ENCODE data around the gene VPS11. TPM values are rescaled to one million over a fixed set of nuclear protein-coding genes. Genes with fewer than 3 reads are reported as not detected.

The VPS11 gene
- total RNA-seq, 1 donor from 2014 or later, result 30.1 TPM

DNA sequence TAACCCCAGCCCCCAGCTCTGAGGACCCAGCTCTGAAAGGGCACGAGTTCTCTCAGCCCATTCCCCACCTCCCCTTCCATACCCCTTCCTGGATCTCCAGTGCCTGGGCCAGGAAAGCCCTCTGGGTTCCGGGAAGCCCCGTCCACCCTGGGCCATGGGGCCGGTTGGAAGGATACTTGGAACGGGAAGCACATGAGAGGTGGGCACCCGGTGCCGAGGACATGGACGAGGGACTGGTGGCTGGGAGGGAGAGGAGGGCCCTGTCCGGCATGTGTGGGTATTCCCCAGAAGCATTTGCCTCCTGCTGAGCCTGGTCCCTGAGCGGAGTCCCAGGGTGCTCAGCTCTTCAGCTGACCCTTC lies 48.6 kb downstream of the VPS11 start:
- Mint-ChIP-seq H3K27me3 (ENCODE audit: low read depth) (no peaks in the 10 kb centered on the region), H3K27ac (ENCODE audit: unreplicated experiment) (no peak overlapping the region), H3K4me3 (ENCODE audit: unreplicated experiment) (no peak overlapping the region), H3K4me1 (ENCODE audit: low read depth) (peaks cover 10% of the 10 kb centered on the region), H3K36me3 (ENCODE audit: low read depth) (peaks cover 18% of the 10 kb centered on the region), H3K9me3 (ENCODE audit: low read depth) (no peaks in the 10 kb centered on the region)
- TF ChIP-seq, protein P1, sequence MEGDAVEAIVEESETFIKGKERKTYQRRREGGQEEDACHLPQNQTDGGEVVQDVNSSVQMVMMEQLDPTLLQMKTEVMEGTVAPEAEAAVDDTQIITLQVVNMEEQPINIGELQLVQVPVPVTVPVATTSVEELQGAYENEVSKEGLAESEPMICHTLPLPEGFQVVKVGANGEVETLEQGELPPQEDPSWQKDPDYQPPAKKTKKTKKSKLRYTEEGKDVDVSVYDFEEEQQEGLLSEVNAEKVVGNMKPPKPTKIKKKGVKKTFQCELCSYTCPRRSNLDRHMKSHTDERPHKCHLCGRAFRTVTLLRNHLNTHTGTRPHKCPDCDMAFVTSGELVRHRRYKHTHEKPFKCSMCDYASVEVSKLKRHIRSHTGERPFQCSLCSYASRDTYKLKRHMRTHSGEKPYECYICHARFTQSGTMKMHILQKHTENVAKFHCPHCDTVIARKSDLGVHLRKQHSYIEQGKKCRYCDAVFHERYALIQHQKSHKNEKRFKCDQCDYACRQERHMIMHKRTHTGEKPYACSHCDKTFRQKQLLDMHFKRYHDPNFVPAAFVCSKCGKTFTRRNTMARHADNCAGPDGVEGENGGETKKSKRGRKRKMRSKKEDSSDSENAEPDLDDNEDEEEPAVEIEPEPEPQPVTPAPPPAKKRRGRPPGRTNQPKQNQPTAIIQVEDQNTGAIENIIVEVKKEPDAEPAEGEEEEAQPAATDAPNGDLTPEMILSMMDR (IDR thresholded peaks at IDR 0.05), result no peak
- no peak for DNase-seq (ENCODE audit: low spot score)

DNA sequence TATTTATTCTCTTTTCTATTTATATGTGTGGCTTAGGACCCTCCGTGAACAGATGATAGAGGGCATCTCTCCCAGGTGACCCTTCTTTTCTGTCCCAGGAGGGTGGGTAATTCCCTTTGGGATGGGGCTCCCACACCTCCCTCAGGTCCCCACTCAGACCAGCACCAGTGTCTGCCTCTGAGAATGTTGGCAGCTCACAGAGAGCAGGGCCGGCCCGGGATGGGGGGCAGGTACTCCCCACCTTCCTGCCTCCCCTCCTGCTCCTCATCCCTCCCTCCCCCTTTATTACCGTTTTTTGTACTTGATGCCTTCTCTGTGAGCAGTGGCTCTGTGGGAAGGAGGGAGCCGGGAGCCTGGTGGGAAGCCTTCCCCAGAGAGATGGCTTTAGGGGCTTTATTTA lies 49.0 kb downstream of the VPS11 start:
- H3K4me1 Mint-ChIP-seq (ENCODE audit: low read depth), result peaks cover 10% of the 10 kb centered on the region
- H3K27ac Mint-ChIP-seq (ENCODE audit: unreplicated experiment), result no peak overlapping the region
- no peak overlapping the region for H3K4me3 Mint-ChIP-seq (ENCODE audit: unreplicated experiment)
- no peak for DNase-seq (ENCODE audit: low spot score)
- TF ChIP-seq, protein P1 (IDR thresholded peaks at IDR 0.05), result no peak
- H3K36me3 Mint-ChIP-seq (ENCODE audit: low read depth), result peaks cover 15% of the 10 kb centered on the region
- H3K27me3 Mint-ChIP-seq (ENCODE audit: low read depth), result no peaks in the 10 kb centered on the region
- no peaks in the 10 kb centered on the region for H3K9me3 Mint-ChIP-seq (ENCODE audit: low read depth)

DNA sequence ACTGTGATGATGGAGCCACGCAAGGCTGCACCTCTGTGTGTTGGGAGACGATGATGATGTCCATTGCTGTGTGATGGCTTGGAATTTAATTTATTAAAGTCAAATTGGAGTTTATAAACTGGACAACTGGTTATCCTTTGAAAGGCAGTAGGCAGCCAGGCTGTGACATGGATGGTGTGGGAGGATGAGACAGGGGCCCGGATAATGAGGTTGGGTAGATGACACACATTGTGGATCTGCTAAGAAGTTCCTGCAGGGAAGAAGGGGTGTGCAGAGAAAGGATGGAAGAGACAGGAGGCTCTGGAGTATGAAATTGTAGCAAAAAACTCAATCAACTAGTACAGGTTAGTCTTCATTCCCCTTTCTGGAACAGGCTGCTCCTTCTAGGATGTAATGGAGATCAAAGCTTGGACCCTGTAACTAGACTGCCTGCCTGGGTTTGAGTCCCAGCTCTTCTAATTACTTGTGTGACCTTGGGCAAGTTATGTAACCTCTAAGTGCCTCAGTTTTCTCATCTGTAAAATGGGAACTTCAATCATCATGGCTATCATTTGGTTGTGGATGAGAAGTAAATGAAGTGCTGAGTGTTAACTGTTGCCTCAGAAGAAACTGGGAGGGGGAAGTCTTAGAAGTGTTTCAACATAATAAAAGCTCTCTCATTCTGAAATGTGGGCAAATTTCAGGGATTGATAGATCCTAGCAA lies 49.5 kb downstream of the VPS11 start:
- Mint-ChIP-seq H3K4me1 (ENCODE audit: low read depth) (peaks cover 14% of the 10 kb centered on the region), H3K4me3 (ENCODE audit: unreplicated experiment) (no peak overlapping the region), H3K9me3 (ENCODE audit: low read depth) (no peaks in the 10 kb centered on the region), H3K36me3 (ENCODE audit: low read depth) (peaks cover 12% of the 10 kb centered on the region), H3K27ac (ENCODE audit: unreplicated experiment) (no peak overlapping the region), H3K27me3 (ENCODE audit: low read depth) (no peaks in the 10 kb centered on the region)
- DNase-seq (ENCODE audit: low spot score), result no peak
- TF ChIP-seq, protein P1 (IDR thresholded peaks at IDR 0.05), result no peak

DNA sequence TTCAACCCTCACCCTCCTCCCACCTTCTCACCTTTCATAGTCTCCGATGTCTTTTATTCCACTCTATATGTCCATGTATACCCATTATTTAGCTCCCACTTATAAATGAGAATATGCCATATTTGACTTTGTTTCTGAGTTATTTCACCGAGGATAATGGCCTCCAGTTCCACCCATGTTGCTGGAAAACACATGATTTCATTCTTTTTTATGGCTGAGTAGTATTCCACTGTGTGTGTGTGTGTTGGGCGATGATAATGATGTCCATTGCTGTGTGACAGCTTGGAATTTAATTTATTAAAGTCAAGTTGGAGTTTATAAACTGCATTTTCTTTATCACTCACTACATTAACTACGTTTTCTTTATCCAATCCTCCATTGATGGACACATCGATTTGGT lies 50.6 kb downstream of the VPS11 start:
- no peak for DNase-seq (ENCODE audit: low spot score)
- Mint-ChIP-seq H3K27ac (ENCODE audit: unreplicated experiment) (no peak overlapping the region), H3K9me3 (ENCODE audit: low read depth) (no peaks in the 10 kb centered on the region), H3K4me3 (ENCODE audit: unreplicated experiment) (no peak overlapping the region), H3K4me1 (ENCODE audit: low read depth) (peaks cover 24% of the 10 kb centered on the region), H3K36me3 (ENCODE audit: low read depth) (peaks cover 9% of the 10 kb centered on the region), H3K27me3 (ENCODE audit: low read depth) (no peaks in the 10 kb centered on the region)
- TF ChIP-seq, protein P1 (IDR thresholded peaks at IDR 0.05), result no peak

DNA sequence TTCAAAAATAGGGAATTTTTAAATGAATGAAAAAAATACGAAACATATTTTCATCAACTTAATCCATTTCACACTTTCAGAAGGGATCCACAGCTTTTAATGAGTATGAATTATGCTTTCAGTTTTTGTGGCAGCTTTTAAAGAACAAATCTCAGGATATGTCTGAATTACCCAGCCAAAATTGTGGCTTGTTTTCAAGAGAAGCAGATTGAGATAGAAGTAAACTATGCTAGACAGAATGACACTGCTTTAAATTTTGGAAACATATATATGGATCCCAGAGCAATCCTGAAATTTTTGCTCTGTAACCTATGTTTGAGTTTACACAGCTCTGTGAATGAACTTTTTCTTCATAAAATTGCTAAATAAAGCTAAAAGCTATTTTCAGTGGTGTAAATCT lies 51.3 kb downstream of the VPS11 start:
- Mint-ChIP-seq H3K27ac (ENCODE audit: unreplicated experiment) (no peak overlapping the region), H3K27me3 (ENCODE audit: low read depth) (no peaks in the 10 kb centered on the region), H3K36me3 (ENCODE audit: low read depth) (peaks cover 6% of the 10 kb centered on the region), H3K9me3 (ENCODE audit: low read depth) (no peaks in the 10 kb centered on the region), H3K4me1 (ENCODE audit: low read depth) (peaks cover 28% of the 10 kb centered on the region), H3K4me3 (ENCODE audit: unreplicated experiment) (no peak overlapping the region)
- no peak for DNase-seq (ENCODE audit: low spot score)
- TF ChIP-seq, protein P1 (IDR thresholded peaks at IDR 0.05), result no peak
